GM06990 (cell line): ENCODE results near the gene NADK.

ENCODE experiments used
- DNase-seq: peaks from one replicate; pipeline ENCODE4 v3.0.0-alpha.2; 2011; ENCODE audit not compliant: insufficient read length; ENCODE audit errors: extremely low read depth
- H3K27me3 ChIP-seq: replicated peaks from 2 replicates; pipeline ENCODE4 v1.6.0; 2011; ENCODE audit warnings: low read length; ENCODE audit not compliant: control insufficient read depth, insufficient read depth
- H3K36me3 ChIP-seq: 2 replicates; pipeline ENCODE4 v1.5.1; 2011; ENCODE audit warnings: low read length; ENCODE audit not compliant: control insufficient read depth, insufficient read depth
- H3K4me3 ChIP-seq: replicated peaks from 2 replicates; pipeline ENCODE4 v1.5.1; 2011; ENCODE audit warnings: low read depth, mild to moderate bottlenecking, control low read depth, low read length
- TF ChIP-seq, protein P1 (sequence below): IDR thresholded peaks from 2 replicates; pipeline ENCODE4 v1.5.1; 2011; ENCODE audit warnings: low read length, control low read depth, mild to moderate bottlenecking, inconsistent platforms; ENCODE audit not compliant: insufficient read depth, poor library complexity, severe bottlenecking

Gene NADK

DNA sequence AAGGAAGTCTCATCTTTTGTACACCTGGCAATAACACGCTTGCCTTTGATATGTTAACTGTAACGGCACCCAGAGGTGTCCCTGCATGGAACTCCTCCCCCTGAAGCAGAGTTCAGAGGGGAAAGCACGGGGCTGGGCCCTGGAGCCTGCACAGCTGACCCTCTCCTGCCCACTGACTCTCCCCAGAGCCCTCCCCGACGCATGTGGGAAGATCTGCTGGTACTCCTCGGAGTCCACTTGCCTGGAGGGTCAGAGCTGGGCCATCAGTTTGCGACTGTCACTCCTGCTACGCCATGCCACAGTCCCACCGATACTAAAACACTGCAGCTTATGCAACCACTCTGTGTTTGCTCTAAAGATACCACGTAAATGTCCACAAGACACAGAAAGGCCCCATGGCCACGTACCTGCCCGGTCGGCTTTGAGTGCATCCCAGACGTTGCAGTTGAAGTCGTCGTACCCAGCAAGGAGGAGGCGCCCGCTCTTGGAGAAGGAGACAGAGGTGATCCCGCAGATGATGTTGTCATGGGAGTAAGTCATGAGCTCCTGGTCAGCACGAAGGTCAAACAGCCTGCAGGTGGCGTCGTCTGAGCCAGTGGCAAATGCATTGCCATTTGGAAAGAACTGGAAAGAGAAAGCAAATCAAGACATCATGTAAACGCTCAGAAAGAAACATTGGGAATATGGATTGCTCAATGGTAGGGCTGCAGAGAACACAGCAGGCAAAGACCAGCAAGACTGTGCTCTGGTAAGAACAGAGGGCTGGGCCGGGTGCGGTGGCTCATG, 10.6 kb upstream of the NADK start:
- H3K36me3 ChIP-seq: peaks cover 56% of the 10 kb centered on the region
- no peak overlapping the region for H3K4me3 ChIP-seq
- no peaks in the 10 kb centered on the region for H3K27me3 ChIP-seq
- TF ChIP-seq, protein P1, sequence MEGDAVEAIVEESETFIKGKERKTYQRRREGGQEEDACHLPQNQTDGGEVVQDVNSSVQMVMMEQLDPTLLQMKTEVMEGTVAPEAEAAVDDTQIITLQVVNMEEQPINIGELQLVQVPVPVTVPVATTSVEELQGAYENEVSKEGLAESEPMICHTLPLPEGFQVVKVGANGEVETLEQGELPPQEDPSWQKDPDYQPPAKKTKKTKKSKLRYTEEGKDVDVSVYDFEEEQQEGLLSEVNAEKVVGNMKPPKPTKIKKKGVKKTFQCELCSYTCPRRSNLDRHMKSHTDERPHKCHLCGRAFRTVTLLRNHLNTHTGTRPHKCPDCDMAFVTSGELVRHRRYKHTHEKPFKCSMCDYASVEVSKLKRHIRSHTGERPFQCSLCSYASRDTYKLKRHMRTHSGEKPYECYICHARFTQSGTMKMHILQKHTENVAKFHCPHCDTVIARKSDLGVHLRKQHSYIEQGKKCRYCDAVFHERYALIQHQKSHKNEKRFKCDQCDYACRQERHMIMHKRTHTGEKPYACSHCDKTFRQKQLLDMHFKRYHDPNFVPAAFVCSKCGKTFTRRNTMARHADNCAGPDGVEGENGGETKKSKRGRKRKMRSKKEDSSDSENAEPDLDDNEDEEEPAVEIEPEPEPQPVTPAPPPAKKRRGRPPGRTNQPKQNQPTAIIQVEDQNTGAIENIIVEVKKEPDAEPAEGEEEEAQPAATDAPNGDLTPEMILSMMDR: peak; percentile 53
- no peak for DNase-seq

DNA sequence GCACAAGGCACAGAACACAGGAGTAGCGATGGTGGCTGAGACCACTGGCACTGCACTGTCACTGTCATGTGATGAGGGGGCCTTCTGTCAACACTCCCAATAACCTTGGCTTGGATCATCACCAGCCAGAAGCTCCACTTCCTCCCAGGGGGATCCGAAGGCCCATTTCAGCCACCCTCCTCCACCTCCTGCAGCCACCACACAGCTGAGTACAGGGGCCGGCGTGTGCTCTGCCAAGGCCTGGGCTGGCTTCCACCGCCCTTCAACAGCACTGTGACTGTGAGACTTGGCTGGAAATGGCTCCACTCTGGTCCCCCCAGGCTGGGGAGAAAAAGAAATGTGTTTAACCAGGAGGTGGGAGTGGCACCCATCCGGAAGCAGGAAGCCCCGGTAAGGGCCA, 9.9 kb upstream of the NADK start:
- H3K4me3 ChIP-seq: no peak overlapping the region
- DNase-seq: no peak
- H3K36me3 ChIP-seq: peaks cover 49% of the 10 kb centered on the region
- no peaks in the 10 kb centered on the region for H3K27me3 ChIP-seq
- TF ChIP-seq, protein P1: no peak

DNA sequence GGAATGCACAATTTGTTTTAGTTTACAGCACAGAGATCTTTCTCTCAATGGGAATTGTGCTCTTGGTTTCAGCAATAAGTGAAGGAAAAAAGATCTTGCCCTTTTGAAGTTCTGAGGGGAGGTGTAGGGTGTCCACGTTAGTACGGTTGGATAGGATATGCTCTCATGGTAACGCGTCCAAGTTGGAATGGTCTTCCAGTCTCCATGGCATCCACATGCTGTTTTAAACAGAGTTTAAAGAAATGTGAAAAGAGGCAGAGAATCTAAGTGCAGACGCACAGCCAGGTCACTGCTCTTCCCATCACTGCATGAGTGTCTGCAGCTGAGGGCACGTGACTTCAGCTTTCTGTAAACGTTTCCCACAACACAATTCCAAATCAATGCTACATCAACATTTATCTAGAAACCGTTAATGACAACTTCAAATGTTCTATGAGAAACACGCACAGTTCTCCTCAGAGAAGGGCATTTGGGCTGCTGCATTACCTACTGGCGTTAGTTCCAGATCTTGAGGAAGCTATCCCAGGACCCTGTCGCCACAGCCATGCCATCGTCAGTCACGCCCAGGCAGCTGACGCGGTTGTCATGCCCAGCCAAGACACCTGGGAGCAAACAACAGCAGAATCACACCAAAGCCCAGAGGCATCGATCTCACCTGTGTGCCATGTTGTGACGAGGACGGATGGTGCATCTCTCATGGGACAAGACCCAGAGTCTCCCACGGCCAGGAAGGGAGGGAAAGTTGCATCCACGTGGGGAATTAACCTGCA, 8.8 kb upstream of the NADK start:
- TF ChIP-seq, protein P1: no peak
- no peaks in the 10 kb centered on the region for H3K27me3 ChIP-seq
- H3K4me3 ChIP-seq: no peak overlapping the region
- no peak for DNase-seq
- peaks cover 48% of the 10 kb centered on the region for H3K36me3 ChIP-seq

DNA sequence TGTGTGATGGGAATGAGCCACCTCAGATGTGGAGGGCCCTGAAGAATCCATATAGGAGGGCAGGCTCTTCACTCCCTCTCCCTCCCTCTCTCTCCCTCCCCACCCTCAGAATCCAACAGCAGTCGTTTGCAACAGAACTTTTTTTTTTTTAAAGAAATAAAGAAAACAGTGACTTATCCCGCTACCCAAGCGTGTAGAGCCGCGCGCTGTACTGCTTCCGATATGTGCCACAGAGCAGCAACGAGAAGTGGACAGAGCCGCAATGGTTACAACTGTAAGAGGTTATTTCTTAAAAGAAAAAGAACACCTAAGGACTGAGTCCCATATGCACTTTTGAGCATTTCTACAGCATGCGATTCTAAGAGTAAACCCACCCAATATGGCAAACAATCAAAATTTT, 7.4 kb upstream of the NADK start:
- Histone ChIP-seq H3K27me3 (no peaks in the 10 kb centered on the region), H3K36me3 (peaks cover 40% of the 10 kb centered on the region), H3K4me3 (no peak overlapping the region)
- TF ChIP-seq, protein P1: no peak
- DNase-seq: no peak

DNA sequence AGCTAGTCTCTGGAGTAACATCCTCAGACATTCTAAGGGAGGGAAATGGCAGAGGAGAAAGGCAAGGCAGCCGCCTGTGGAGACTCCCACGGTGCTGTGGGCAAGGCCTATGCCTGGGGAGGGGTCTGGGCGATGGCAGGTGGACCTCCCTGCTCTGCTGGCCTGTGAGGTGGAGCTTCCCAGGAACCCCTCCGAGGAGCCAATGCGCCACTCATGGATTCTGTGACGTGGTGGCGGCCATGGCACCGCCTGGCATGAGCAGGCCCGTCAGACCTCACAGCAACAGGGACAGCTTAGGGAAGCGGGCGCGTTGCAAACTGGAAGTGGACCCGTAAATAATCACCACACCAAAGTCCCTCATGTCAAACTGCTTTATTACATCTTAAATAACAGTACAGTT, 6.7 kb upstream of the NADK start:
- Histone ChIP-seq H3K36me3 (peaks cover 35% of the 10 kb centered on the region), H3K4me3 (no peak overlapping the region), H3K27me3 (no peaks in the 10 kb centered on the region)
- TF ChIP-seq, protein P1: no peak
- no peak for DNase-seq
